HG03108 (cell line): ENCODE data around the gene GLT6D1.
"Not testable (repeated sequence)": the region's sequence is repeated elsewhere in the genome, so short reads cannot be mapped to it uniquely, and the experiment has no call there.

Experiments used
- ATAC-seq: cut with Tn5 transposase; IDR thresholded peaks from one replicate; pipeline ENCODE4 v1.9.1; 2021; ENCODE audit warnings: moderate library complexity; ENCODE audit not compliant: unreplicated experiment

The GLT6D1 gene, protein sequence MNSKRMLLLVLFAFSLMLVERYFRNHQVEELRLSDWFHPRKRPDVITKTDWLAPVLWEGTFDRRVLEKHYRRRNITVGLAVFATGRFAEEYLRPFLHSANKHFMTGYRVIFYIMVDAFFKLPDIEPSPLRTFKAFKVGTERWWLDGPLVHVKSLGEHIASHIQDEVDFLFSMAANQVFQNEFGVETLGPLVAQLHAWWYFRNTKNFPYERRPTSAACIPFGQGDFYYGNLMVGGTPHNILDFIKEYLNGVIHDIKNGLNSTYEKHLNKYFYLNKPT

GRCh38 chr9:135639196-135639595 lies at the start of gene GLT6D1:
Gene GLT6D1 (minus strand): TSS chr9:135639540. CDS start chr9:135639187, 353 bp downstream.
- no peak for ATAC-seq

DNA sequence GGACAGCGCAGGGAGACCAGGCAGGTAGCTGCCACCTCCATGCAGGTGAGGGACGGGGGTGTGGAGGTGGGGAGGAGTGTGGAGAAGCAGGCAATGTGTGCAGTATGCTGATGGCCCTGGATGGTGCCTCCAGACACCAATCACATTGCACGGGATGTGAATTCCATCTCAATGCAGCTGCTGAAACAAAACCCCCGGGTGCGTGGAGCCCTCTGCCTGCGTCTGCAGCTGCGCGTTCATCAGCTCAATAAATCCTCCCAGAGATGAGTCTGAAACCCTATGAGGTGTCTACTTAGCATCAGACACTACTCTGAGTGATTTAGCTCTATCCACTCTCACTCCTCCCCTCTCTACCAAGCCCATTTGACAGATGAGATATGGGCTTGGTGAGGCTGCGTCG lies 49.7 kb upstream of the GLT6D1 start:
- ATAC-seq, result no peak

- ATAC-seq, result no peak
Observed at GRCh38 chr9:135687216-135687615, 47.9 kb upstream of the GLT6D1 start.

GRCh38 chr9:135684691-135685090 lies 45.4 kb upstream of the GLT6D1 start:
- no peak for ATAC-seq

DNA sequence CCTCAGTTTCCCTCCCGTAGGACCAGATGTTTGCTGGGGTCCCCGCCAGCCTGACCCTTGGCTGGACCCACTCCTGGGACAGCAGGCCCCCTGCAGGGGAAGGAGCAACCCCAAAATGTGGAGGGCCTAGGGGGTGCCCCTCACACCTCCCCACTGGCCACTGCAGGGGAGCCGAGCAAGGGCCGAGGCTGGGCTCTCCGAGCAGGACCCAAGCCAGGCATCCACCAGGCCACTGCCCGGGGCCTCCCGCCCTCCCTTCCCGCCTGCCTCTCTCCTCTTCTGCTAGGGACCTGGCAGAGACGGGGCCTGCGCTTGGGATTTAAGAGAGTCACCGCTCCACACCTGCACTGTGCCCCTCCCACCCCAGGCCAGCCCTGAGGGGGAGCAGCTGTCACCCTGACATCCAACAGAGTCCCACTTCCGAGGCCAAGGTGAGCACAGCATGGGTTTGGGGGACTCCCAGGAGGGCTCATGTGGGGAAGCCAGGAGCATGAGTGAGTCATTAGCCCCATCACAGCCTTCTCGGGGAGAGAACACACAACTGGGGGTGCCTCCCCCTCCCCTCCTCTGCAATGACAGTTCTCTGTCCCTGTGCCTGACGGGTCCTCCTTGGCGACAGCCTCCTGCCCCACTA lies 44.2 kb upstream of the GLT6D1 start:
- ATAC-seq, result no peak

DNA sequence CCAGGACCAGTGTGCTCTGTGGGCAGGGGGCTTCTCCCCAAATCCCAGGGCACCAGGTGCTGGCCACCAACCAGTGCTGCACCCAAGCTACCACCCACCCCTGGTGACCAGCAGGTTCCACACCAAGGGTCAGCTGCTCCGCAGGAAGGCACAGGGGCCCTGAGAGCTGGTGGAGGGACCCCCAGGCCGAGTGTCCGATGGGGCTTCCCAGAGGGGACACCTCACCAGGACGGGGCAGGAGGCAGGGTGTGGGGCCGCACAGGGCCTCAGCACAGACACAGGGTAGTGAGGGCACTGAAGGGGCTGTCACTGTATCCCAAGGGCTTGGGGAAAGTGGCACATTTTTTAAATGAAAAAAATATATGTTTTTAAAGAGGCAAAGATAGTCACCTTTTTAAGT lies 41.8 kb upstream of the GLT6D1 start:
- no peak for ATAC-seq

DNA sequence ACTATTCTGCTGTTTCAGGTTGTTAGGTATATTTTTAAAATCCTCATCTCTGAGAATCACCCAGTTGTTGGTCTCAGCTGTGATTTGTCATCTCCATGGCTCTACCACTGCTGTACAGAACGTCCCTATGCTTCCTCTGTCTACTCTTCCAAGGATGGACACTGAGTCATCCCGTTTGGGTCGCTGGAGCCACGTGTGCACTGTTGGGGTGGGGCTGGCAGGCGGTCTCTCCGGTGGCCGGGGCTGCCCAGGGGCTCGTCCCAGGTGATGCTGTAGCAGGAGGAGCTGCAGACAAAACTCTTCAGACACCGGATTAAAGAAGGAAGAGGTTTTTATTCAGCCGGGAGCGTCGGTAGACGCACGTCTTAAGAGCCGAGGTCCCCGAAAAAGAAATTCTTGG lies 40.7 kb upstream of the GLT6D1 start:
- no peak for ATAC-seq

DNA sequence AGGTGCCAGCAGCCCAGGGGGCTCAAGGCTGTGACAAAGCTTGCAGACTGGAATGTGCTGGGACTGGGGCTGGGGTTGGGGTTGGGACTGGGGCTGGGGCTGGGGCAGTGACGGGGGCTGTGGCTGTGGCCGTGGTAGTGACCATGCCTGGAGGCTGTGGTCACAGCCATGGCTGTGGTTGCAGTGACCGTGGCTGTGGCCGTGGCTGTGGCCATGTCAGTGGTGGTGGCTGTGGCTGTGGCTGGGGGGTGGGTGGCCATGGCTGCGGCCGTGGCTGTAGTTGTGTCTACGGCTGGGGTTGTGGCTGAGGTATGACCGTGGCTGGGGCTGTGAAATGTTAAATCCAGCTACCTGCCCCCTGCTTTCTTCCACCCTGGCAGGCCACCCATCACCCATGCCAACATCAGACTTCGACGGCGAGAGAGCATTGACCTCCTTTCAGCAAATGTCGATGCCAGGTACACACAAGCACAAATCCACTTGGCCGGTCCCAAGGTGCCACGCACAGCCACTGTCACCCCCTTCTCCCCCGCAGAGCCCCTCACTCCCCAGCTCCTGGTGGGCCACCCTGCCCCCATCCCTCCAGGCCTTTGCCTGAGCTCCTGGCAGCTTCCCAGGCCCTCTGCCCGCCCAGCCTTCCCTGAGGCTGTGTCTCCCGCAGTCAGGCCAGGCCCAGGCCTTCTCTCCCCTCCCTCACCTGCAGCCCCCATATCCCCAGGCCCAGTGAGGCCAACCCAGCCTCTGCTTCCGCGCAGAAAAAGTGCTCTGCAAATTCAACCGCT lies 39.1 kb upstream of the GLT6D1 start:
- ATAC-seq, result no peak

DNA sequence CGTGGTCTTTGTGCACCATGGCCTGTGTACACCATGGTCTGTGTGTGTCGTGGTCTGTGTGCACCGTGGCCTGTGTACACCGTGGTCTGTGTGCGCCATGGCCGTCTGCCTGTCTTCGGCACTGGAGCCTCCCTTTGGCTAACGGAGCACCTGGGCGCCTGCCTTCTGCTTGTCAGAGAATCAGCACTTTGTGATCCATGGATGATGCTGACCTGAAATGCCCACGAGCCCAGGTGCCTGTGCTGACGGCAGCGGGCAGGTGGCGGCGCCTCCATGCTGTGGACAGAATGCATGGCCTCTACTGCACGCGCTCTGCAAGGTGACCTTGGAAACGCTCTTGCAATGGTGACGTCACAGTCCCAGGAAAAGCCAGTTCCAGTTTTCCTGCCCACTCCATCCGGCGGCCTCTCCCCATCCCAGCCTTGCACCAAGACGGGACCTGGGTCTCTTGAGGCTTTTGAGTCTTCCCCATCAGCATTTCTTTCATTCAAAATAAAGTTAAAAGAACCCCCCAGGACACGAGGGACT lies 38.4 kb upstream of the GLT6D1 start:
- ATAC-seq, result no peak

GRCh38 chr9:135676891-135677290 lies 37.6 kb upstream of the GLT6D1 start:
- ATAC-seq, result no peak

- ATAC-seq, result no peak
Observed at GRCh38 chr9:135674977-135675376, 35.6 kb upstream of the GLT6D1 start.

- ATAC-seq, result no peak
Observed at GRCh38 chr9:135673941-135674340, 34.6 kb upstream of the GLT6D1 start.

DNA sequence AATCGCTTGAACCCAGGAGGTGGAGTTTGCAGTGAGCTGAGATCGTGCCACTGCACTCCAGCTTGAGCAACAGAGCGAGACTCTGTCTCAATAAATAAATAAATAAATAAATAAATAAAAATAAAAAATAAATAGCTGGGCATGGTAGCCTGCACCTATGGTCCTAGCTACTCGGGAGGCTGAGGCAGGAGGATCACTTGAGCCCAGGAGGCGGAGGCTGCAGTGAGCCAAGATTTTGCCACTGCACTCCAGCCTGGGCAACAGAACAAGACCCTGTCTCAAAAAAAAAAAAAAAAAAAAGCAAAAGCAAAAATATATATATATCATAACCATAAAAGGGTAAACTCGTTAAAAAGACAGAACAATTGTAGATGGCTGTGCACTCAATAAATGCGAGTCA lies 33.4 kb upstream of the GLT6D1 start:
- ATAC-seq, result not testable (repeated sequence)

GRCh38 chr9:135671591-135672041 lies 32.3 kb upstream of the GLT6D1 start:
- no peak for ATAC-seq

- ATAC-seq, result no peak
Observed at GRCh38 chr9:135670721-135671590, 31.6 kb upstream of the GLT6D1 start.

DNA sequence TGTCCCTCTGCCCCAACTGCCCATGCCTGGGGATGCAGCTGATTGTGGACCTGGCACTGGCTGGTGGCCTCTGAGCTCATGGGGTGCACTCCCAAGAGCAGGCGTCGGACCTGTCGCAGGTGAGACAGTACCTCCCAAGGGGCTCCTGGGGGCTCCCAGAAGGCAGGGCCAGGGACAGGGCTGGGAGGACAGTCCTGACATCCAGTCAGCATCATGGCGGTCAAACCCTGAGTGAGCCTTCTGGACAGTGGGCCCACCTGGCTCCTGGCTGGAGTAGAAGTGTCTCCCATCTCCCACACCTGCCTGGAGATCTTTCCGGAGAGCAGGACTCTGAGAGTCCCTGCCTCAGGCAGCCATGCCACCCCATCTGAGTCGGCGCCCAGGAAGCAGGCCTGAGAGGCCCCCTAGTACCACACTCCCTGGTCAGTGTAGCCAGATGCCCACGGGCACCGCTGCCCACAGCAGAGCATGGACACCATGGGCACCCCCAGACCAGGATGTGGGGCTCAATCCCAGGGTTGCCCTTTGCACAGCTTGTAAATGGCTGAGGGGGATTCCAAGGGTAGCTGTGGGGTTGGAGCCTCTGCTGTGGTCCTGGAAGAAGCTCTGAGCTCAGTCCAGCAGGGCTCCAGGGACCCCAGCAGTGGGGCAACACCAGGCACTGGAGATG lies 30.4 kb upstream of the GLT6D1 start:
- no peak for ATAC-seq

GRCh38 chr9:135669018-135669417 lies 29.7 kb upstream of the GLT6D1 start:
- not testable (repeated sequence) for ATAC-seq

DNA sequence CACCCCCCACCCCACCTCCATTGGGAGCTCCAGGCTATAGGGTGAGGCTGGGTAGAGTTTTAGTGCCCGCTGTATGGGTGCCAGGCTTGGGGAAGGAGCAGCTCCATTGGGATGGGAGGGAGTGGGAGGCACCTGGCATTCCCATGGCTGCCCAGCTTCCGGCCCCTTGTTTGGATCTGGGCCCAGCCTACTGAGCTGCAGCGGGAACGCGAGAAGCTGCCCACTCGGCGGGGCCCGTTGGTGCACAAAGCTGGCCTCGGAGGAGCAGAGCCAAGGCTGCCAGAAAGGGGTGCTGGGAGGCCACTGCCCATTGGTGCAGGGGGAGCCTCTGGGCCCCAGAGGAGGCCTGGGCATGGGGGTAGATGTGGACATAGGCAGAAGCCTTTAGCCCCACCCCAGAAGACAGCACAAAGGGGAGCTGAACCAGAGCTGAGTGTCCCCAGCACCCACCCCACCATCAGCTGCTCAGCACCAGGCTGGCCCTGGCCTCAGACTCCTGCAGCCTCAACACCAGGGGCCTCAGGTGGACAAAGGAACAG lies 28.2 kb upstream of the GLT6D1 start:
- no peak for ATAC-seq

DNA sequence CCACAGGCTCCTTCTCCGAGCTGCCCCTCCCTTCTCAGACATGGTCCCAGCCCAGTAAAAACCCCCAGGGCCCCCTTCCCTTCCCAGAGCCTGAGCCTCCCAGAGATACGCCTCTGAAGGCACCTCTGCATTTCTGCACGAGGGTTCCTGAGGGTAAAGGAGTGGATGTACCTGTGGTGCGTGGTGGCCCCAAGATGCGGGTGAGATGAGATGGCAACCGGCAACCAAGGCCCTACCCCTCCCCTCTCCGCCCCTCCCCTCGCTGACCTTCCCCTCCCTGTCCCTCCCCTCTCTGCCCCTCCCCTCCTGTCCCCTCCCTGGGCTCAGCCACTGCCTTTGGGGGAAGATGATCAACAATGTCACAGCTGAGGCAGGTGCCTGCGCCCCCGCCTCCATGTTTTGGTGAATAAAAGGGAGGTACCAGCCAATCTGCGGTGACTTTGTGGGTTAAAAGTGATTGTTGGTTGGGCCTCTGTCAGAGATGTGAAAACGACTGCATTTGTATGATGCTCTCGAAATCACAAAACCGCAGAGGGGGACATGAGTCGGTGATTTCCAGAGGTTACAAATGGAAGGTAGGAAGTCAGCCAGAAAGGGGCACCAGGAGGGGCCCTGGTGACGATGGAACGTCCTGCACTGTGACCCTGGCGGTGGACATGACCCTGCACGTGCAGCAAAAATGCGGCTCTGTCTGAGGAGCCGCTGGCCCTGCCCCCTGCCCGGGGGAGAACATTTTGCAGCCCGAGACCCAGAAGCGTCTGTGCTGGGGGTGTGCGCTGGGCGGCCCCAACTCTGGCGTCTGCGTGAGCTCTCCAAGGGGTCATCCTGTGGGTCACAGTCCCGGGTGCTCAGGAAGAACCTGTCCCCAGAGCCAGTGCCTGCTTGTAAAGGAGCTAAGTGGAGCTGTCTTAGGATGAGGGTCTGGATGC lies 27.5 kb upstream of the GLT6D1 start:
- ATAC-seq, result no peak
